HG03039 (cell line): ENCODE data around the gene ZNF516.
"Not testable (repeated sequence)": the region's sequence is repeated elsewhere in the genome, so short reads cannot be mapped to it uniquely, and the experiment has no call there.

ENCODE experiments used
- ATAC-seq: cut with Tn5 transposase; IDR thresholded peaks from one replicate; pipeline ENCODE4 v1.9.1; 2021; ENCODE audit warnings: mild to moderate bottlenecking, moderate library complexity; ENCODE audit not compliant: unreplicated experiment

ZNF516 gene, protein sequence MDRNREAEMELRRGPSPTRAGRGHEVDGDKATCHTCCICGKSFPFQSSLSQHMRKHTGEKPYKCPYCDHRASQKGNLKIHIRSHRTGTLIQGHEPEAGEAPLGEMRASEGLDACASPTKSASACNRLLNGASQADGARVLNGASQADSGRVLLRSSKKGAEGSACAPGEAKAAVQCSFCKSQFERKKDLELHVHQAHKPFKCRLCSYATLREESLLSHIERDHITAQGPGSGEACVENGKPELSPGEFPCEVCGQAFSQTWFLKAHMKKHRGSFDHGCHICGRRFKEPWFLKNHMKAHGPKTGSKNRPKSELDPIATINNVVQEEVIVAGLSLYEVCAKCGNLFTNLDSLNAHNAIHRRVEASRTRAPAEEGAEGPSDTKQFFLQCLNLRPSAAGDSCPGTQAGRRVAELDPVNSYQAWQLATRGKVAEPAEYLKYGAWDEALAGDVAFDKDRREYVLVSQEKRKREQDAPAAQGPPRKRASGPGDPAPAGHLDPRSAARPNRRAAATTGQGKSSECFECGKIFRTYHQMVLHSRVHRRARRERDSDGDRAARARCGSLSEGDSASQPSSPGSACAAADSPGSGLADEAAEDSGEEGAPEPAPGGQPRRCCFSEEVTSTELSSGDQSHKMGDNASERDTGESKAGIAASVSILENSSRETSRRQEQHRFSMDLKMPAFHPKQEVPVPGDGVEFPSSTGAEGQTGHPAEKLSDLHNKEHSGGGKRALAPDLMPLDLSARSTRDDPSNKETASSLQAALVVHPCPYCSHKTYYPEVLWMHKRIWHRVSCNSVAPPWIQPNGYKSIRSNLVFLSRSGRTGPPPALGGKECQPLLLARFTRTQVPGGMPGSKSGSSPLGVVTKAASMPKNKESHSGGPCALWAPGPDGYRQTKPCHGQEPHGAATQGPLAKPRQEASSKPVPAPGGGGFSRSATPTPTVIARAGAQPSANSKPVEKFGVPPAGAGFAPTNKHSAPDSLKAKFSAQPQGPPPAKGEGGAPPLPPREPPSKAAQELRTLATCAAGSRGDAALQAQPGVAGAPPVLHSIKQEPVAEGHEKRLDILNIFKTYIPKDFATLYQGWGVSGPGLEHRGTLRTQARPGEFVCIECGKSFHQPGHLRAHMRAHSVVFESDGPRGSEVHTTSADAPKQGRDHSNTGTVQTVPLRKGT

GRCh38 chr18:76495006-76495370 lies at the start of gene ZNF516:
Gene ZNF516, minus strand, starts transcription at chr18:76495242. Its CDS starts 52,188 bp downstream, at chr18:76443054.
- ATAC-seq = no peak

- ATAC-seq = no peak
These were observed 43.8 kb upstream of the ZNF516 start for GRCh38 chr18:76538846-76539245.

GRCh38 chr18:76537621-76538020 lies 42.6 kb upstream of the ZNF516 start:
- ATAC-seq = no peak

GRCh38 chr18:76536593-76536992 lies 41.6 kb upstream of the ZNF516 start:
- ATAC-seq = not testable (repeated sequence)

DNA sequence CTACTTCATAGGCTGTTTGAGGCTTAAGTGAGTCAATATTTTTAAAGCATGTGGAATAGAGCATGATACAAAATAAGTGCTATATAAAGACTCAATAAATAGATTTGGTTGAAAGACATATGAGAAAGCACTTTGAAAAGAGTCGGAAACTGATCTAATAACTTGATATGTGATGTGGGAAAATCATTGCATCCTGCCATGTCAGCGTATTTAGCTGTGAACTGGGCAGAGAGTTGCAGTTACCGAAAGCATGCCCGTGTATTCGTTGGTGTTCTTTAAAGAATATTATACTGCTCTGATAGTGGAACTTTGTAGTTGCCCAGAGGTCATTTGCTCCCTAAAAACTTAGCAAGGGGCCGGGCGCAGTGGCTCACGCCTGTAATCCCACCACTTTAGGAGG lies 37.8 kb upstream of the ZNF516 start:
- ATAC-seq = no peak

- no peak for ATAC-seq
These were observed 35.8 kb upstream of the ZNF516 start for GRCh38 chr18:76530846-76531245.

- no peak for ATAC-seq
These were observed 35.3 kb upstream of the ZNF516 start for GRCh38 chr18:76530391-76530790.

GRCh38 chr18:76529433-76529811 lies 34.4 kb upstream of the ZNF516 start:
- ATAC-seq = no peak

DNA sequence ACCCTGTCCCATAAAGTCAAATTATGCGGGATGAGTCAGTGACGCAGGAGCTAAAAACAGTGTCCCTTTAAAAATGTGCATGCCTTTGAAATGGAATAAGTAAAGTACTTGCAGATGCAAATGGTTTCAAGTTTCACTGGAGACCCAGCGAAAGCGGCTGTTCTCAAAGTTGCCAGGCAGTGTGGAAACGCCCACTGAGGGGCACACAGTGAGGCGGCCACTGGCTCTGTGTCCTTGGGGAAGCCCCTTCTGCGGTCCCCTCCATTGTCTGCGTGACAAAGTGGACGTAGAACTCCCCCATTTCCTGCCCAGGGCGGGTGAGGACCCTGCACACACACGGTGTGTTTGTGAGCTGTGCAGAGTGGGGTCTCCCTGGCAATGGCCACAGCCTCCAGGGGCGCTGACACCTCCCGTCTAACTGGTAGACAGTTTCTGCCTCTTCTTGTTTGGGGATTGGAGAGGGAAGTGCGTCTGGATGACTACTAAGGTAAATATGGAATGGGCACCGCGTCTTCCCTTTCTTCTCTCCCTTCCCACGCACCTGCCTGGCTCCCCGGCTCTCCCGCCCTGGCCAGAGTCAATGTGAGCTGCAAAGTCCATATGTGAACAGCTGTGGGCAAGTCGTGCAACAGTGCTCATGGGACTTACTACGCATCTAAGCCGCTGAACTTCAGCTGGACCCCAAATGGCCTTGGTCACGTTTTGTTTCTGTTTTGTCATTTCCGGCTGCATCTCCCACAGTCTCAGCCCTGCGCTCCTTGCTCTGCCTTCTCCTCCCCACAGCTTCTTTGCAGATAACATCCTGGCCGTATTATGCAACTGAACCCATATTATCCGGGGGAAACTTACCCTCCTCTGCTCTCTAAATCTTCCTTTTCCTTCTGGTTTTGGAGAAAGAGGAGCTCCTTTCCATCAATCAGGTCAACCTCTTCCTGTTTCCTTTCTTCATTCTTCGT lies 33.7 kb upstream of the ZNF516 start:
- ATAC-seq = no peak

- no peak for ATAC-seq
These were observed 30.9 kb upstream of the ZNF516 start for GRCh38 chr18:76525911-76526310.

DNA sequence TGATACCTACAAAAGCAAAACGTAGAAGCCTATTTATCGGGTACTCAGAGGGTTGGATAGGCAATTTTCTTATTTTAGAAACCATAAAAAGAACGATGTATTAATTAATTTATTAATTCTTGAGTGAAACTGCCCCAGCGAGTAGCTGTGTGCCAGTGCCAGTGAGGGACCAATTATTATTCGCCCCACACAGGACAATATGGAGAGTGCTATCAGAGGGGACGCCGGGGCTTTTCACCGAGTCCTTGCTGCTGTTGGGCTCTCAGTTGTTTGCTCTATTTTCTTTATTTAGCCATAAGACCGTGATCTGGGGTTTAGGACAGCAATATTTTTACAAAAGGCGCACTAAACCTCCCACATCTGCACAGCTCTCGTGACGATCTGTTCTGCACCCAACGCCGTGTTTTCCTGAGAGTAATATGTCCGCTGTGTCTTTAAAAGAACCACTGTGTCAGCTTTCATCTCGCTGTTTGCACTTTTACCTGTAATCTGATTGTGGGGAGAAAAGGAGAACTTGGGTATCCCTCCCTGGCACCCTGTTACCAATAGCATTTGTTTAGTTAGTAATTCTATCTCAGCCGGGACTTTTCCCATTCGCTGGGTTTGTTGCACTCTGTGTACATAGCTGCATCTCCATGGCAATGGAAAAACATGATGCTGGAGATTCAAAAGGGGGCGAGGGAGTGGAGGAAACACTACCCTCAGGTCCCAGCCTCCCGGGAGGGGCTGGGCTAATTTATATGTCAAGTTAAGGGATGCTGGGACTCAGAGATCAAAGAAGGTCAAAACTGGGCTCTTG lies 30.1 kb upstream of the ZNF516 start:
- no peak for ATAC-seq

- ATAC-seq = no peak
These were observed 29.4 kb upstream of the ZNF516 start for GRCh38 chr18:76524477-76524876.

GRCh38 chr18:76522551-76522950 lies 27.5 kb upstream of the ZNF516 start:
- ATAC-seq = no peak

- ATAC-seq = no peak
These were observed 27.1 kb upstream of the ZNF516 start for GRCh38 chr18:76522122-76522503.

- no peak for ATAC-seq
These were observed 26.5 kb upstream of the ZNF516 start for GRCh38 chr18:76521417-76522121.

- ATAC-seq = no peak
These were observed 24.0 kb upstream of the ZNF516 start for GRCh38 chr18:76518860-76519538.

DNA sequence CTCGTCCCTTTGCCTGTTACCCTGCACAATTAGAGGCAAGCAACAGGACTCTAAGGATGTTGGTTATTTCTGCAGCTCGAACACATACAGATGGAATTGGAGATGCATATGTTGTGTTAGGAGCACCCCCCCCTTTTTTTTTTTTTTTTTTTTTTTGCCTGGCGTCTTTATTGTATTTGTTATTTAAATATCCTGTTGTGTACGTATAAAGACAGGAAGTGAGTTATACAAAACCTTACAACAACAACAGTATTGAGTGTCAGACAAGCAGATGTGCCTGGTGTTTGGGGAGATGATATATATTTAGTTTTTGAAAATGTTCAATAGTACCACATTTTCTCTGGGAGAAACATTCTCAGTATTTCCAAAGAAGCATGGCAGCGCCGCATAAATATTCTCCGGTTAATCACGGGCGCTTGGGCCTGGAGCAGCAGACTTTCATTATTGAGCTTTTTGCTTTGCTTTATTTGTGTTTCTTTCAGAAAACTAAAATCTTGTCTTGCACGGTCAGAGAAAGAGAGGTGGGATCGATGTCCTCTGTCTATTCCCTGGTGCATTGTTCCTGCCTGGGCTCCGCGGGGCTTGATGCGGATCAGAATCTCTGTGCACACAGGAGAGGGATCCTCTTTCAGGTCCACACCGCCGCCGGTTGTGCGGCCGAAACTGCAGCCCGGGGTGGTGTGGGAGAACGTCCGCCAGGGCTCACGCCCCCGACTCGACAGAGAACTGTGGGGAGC lies 23.2 kb upstream of the ZNF516 start:
- no peak for ATAC-seq

DNA sequence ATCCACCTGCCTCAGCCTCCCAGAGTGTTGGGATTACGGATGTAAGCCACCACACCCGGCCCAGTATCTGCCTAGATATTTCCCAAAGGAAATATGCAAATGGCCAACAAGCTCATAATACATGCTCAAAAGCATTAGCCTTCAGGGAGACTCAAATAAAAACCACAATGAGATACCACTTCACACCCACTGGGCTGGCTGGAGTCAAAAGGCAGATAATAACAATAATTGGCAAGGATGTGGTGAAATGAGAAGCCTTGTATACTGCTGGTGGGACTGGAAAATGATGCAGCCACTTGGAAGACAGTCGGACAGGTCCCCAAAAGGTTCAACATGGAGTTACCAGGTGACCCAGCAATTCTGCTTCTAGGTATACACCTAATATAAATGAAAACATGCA lies 20.5 kb upstream of the ZNF516 start:
- ATAC-seq = no peak
